Endothelial cell of hepatic sinusoid (primary cell): ENCODE data around the gene COL25A1.
"Not testable (repeated sequence)": the region's sequence is repeated elsewhere in the genome, so short reads cannot be mapped to it uniquely, and the experiment has no call there.

Source experiments
- in situ Hi-C: cut with HindIII; loops from 2 replicates; pipeline ENCODE4 v1.10.0; 2017; ENCODE audit warnings: low sequenced_read_pairs

The COL25A1 gene

DNA sequence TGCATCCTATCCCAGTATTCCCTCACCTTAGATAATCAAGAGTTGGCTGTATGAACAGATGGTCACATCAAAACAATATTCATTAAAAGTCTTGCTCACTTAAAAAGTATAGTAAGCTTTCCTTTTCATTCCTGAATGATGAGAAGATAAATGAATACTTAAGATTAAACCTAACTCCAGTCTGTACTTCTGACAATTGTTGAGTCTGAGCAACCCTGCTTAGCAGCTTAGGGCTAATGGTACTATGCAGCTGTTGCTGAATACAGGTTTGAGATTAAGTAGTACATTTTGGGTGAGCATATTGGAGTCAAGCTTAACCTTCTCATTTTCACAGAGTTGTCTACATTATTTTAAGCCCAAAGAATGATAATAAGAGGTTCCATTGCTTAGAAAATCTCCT is 417.9 kb downstream of the COL25A1 start:
- in situ Hi-C loops: no loop called here

DNA sequence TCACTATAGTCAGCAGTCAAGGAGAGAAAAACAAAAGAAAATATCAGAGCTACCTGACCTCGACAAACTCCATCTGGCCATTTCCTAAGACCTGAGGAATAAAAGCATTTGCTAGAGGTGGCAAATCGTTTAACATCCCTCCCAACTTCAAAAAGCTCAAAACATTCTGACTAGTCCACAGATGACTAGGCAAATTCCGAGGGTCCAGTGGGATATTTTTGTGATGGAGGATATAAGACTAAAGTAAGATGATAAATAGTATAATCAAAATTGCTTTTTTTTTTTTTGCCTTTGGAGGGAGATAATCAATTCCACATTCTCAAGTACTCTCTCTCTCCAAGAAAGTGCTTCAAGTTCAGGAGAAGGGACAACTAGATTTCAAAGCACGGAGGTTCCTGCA is 420.5 kb downstream of the COL25A1 start:
- in situ Hi-C loops: no loop called here

DNA sequence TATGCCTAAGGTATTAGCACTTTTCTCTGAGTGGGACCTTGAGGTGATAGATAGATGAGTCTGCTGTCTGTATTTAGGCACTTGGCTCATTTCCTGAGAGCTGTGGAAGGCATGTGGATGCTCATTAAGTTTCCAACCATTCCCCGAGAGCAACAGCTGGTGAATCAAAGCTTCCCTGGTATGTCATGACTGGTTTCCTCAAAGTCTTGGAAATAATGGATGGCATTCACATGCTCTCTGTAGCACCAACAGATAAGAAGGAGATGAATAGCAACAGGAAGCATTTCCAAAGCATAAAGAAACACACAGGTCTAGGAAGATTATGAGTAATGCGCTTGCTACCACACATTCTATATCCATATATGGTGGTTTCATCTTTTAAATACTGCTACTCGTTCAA is 421.3 kb downstream of the COL25A1 start:
- in situ Hi-C loops: no loop called here

DNA sequence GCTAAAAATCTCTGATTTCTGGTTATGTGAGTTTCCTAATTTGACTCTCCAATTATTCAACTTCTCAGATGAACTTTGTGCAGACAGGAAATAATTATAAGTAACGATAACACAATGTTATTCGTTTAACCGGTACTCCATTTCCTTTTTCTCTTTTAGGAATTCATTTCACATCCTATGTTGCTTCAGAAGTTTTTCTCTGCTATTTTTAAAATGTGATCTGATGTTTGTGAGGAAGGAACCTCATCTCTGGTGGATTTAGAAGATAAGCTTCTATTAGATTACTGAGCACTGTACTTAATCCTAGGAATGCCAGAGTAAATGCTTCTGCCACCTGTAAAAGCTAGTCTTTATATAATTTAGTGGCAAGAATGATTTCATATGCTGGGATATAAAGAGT is 423.7 kb downstream of the COL25A1 start:
- in situ Hi-C loops: no loop called here

DNA sequence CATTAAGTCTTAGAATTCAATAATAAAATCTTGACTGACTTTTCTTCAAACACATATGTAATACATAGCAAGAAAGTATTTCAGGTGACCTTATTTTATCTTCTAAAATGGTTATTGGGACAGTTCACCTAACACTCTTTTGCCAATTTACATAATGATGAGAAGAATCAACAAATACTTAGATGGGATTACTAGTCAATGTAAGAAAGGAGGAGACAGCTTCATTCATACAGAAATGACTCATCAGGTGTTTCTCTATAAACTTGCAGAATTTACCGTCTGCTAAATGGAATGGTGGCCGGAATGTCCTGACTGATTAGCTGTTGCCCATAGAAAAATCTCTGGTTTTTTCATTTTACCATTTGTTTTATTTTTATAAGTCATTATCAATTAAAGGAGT is 424.6 kb downstream of the COL25A1 start:
- in situ Hi-C loops: no loop called here

DNA sequence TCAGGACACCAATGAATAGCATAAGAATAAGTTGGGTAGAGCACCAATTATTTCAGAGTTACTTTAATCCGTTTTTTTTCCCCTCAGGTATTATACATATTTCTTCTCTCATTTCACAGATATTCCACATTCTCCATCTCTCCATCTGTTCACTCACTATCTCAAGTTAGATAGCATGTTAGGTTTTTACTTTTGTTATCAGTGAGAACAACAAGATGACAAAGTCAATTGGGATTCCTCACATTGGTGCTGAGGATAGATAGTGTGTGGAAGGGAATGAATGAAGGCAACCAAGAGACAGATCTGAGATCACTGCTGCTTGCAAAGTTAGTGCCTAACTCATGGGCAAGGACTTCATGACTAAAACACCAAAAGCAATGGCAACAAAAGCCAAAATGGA is 427.7 kb downstream of the COL25A1 start:
- in situ Hi-C loops: no loop called here

DNA sequence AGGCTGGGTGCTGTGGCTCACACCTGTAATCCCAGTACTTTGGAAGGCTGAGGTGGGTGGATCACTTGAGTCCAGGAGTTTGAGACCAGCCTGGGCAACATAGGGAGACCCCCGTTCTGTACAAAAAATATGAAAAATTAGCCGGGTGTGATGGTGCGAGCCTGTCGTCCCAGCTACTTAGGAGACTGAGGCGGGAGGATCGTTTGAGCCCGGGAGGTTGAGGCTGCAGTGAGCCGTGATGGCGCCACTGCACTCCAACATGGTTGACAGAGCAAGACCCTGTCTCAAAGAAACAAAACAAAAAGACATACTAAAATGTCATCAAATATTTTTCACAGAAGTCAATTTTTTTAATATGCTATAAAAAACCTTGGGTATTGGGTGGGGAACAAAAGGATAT is 432.5 kb downstream of the COL25A1 start:
- in situ Hi-C loops: not testable (repeated sequence)

DNA sequence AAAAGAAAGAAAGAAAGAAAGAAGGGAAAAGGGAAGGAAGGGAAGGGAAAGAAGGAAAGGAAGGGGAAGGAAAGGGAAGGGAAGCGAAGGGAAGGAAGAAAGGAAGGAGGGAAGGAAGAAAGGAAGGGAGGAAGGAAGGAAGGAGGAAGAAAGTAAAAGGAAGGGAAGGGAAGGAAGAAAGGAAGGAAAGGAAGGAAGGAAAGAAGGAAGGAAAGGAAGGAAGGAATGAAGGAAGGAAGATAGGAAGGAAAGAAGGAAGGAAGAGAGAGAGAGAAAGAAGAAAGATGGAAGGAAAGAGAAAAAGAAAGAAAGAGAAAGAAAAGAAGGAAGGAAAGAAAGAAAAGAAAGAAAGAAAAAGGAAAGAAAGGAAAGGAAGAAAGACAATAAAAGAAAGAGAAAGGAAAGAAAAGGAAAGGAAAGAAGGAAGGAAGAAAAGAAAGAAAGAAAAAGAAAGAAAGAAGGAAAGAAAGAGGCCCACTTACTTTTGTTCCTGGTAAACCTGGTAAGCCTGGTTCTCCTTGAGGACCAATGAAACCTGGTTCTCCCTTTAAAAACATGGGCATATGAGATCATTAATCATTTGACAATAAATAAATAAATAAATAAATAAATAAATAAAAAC is 433.7 kb downstream of the COL25A1 start:
- in situ Hi-C loops: no loop called here

DNA sequence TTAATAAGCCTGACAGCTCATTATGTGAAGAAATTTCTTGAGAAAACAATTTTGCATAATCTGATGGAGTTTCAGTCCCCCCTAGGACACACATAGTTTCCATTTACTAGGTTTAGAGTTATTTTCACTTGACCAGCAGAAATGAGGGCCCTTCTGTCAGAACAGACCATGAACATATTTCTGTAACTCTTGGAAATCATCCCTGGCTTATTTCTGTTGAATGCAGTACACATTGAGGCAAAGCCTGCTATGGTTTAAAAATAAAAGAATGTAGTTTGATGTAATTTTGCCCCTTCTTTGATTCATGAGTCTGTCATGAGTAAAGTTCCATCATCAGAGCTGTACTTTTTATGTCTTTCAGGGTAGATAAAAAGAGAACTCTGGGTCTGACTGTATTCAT is 435.0 kb downstream of the COL25A1 start:
- in situ Hi-C loops: no loop called here

DNA sequence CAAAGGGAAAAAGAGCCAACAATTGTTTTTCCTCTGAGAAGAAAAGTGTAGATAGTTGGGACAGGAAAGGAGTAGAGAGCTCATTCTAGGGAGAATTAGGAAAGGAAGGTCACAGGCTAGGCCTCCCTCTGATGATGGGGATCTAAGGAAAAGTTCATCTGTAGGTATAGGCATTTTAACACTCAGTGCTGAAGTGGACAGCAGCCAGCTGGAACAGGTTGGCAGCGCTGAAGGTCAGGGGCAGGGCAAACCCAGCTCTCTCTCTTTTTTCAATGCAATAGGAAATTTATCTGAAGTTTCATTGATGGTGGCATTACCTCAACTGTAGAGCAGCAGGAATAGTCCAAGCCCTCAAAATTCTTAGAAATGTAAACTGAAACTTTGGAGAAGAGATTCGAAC is 441.1 kb downstream of the COL25A1 start:
- in situ Hi-C loops: no loop called here

DNA sequence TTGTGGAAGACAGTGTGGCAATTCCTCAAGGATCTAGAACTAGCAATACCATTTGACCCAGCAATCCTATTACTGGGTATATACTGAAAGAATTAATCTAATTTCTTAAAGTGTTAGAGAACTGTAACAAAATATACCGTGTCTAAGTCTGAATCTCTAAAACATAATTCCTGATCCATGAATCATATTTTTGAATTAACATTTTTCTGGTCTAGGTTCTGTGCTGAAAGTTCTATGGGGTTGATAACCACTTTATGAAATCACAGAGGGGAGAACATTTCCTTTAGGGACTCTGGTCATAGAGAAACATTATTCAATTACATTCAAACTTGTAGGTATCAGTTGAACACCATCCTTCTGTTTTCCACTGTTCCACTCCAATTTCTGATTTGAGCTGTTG is 447.7 kb downstream of the COL25A1 start:
- in situ Hi-C loops: no loop called here

DNA sequence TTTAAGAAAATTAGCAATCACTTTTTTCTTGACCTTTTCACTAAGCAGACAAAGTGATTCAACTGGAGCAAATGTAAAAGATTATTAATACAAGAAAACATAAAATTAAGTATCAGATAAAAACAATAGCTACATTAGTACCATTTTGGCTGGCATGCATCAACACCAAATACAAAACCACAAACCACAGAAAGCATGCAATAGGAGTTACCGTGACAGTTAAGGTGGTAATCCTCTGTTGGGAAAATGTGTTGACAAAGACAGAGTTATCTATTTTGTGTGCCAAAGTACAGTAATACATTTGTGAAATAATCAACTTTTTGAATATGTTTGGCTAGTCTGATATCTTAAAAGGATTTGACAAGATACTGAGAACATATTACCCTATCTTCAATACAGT is 449.8 kb downstream of the COL25A1 start:
- in situ Hi-C loops: no loop called here

DNA sequence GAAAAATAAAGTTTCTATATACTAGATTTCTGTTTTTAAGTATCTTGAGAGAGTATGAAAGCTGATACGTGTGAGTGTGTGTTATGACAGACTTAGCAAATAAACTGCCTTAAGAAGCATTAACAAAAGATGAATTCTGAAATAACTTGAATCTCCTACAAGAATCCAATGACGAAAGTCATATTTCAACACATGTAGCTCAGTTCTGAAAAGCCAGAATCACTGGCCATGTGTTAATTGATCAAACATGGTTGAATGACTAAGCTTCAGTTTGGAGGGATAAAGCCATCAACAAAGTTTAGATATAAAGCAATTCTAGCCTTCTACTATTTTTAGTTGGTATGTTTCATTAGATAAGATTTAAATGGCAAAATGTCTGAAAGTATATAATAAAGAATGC is 451.1 kb downstream of the COL25A1 start:
- in situ Hi-C loops: no loop called here

DNA sequence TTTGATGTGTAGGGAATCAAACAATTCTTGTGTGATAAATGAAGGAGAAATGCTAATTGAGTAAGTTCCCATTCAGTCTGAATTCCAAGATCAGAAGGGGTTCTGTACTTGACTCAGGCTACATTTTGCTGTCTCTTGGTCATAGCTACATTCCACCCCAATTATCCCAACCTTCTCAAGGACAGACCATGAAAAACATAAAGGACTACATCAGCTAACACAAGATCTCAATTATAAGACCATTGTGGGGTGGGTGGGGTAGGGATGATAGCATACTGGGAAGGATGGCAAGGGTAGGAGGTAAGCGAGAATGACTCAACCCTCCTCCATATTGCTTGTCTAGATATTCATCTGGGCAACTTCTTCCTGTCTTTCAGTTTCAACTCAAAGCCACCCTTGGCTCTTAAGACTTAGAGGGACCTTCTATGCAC is 452.2 kb downstream of the COL25A1 start:
- in situ Hi-C loops: no loop called here

DNA sequence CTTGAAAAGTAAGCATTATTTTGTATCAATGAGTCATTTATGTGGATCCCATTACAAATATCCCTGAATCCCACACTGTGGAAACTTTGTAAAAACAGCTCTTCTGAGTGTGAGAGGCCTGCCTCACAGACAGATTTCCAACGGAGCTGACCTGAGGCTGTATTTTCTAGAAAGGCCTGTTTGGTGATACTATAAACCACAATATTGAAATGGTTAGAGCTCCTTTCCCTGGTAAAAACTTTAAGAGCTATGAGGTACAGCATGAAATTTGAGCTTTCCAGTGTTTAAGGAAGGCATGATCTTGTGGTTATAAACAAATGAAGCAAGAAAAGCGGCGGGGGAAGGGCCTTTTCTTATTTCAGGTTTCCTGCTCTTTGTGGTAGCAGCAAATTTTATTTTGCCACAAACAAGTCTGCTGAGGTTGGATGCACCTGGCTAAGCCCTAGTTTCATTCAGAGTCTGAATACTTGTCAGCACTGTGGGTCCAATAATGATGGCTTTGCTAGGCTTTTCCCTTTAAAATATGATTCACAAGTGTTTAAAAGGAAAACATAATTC is 452.8 kb downstream of the COL25A1 start:
- in situ Hi-C loops: no loop called here

DNA sequence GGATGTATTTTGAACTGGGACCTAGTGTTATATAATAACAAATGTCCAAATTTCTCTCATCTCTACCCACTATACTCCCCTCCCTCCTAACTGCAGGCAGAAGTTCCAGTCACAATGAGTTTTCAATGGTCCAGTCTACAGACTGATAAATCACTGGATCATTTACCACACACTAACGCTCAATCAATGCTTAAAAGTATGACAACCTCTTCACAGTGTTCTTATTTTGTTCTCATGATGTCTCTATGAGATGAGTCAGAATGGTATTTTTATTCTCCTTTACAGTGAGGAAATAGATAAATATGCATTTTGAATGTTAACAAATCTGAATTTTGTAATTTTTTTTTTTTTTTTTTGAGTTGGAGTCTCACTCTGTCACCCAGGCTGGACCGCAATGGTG is 455.9 kb downstream of the COL25A1 start:
- in situ Hi-C loops: no loop called here

DNA sequence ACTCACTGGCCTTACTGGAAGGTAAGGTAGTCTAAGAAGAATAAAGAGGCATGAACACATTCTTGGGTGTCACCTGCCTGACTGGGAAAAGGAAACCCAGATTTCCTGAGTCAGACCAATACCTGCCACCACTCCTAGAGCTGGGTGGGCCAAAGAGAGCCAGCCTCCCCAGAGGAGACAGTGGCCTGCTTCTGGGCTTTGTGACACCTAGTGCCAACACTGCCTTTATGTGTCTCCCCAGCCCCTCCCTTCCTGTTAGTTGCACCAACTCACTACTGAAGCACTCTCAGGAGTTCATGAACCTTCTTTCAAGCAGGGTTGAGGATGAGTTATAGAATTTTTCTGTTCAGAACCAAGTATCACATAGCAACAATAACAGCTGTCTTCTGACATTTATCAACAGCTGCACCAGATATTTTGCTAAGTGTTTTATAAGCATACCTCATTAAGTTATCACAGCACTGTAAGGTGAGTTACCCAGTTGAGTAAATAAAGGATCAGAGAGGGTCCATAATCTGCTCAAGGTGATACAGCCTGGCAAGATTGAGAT is 462.0 kb downstream of the COL25A1 start:
- in situ Hi-C loops: no loop called here

DNA sequence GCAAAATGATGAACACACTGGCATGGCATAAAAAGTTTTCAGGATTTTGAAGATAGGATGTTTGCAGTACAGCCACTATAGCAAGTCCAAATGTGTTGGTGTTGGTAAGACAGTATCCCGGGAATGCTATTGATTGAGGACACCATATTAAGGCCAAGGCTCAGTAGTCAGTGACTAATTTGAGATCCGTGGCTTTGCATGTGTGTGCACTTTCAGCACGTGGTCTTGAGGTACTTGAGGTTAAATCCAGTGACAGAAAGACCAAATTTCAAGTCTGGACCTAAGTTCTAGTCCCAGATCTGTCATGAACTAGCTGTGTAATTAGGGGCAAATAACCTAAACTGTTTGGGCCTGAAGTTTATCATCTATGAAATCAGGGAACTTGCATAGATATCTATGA is 463.1 kb downstream of the COL25A1 start:
- in situ Hi-C loops: no loop called here

DNA sequence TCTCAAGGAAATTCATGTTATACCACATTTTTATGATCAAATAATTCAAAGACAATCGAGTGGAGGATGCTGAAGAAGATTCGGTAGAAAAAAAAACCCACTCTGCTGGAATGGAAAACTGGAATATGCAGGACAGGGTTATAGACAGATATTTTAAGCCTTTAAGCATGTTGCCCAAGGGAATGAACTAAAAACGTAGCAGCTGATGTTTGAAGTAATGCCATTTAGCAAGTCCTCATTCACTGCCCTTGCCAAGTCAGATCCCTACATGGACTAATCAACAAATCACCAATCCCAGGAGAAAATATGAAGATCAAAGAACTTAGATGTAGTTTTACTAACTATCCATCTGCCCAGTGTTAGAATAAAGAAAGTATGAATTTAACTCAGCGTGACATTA is 464.0 kb downstream of the COL25A1 start:
- in situ Hi-C loops: no loop called here

DNA sequence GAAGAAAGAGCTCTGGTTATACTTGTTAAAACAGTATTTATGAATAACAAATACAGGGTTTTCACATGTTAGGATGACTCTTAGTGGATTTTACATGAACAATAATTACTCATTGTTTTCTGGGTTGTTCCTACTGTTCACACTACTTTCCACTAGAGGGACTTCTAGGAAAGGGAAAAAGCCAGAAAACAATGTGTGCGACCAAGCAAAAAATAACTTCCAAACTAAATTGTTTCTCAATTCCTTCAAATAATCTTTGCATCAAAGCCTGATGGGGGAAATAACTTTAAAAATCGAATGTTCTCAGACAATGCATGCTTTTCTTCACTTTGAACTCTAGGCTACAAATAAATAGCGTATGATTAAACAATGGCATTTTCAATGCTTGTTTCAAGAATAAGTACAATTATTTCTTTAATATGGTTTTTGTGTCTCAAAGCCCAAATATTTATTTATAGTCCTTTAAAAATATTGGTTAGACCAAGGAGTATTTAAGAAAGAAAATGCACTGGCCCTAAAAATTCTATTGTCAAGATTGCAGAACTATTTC is 467.5 kb downstream of the COL25A1 start:
- in situ Hi-C loops: no loop called here

DNA sequence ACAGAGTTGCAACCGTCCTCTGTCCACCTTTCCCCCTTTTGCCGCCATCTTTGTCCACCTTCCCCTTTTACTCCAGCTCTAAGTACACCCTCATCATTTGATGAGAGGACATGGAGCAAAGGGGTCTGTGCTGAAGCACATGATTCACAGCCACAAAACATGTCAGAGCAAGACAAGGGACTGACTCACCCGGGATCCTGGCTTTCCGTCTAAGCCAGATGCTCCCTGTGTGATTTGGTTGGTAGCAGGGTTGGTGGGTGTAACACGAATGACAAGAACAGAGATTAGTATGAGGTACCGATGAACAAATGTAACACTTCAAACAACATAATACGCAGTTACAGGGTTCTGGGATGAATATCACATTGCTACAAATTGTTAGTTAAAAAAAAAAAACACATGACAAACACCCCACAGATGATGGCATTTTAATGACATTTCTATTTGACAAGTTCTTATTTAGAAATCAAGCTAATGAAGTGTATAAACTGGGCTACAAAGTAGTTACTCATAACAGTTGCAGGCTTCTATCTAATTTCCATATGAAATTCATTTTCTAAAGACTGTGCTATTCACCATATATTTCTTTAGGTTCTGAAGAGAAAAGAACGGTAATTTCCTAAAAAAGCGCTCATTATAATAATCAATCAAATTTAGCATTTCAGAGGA is 468.2 kb downstream of the COL25A1 start:
- in situ Hi-C loops: no loop called here

DNA sequence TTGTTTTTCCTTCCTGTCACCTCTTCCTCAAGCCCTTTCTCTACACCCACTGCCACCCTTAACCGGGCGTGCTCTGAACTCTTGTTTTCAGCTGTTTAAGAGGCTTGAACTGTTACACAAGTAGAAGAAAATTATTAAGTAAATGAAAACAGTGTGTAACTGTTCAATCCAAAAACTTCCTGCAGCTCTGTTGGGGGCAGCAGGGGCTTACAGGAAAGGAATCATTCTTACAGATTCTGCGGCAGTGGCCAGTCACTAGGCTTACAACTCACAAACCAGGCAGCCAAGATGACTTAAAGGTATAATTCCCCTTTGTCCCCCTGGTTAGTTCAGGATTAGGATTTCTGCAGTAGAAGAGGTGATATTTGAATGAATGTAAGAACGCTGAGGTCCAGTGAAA is 469.4 kb downstream of the COL25A1 start:
- in situ Hi-C loops: no loop called here
